ENCODE data around the gene MED13L. TPM values are rescaled to one million over a fixed set of nuclear protein-coding genes. Genes with fewer than 3 reads are reported as not detected.

The MED13L gene
- polyA plus RNA-seq, 1 donor (not counting 4 experiments of a cell fraction or from before 2014, with no cell fraction given), result 31.7 TPM

GRCh38 chr12:116213014-116213413 lies 64.5 kb downstream of the MED13L start:
- DNase-seq (ENCODE audit: low read depth, low spot score) (no peak), FAIRE-seq (no peak)
- dilution Hi-C loops (cut with MboI; ENCODE audit: extremely low pct_ligation_motif_present, low sequenced_read_pairs), result no loop called here
- H3K36me3 ChIP-seq (ENCODE audit: control insufficient read depth in 2 of 2, extremely low read depth in 1 of 2, insufficient read depth in 2 of 2, low read length in 2 of 2), result no peaks in the 10 kb centered on the region
- no peaks in the 10 kb centered on the region for H3K4me1 ChIP-seq (ENCODE audit: control insufficient read depth, extremely low read depth, insufficient read depth, low read length)
- no peak overlapping the region for H3K4me2 ChIP-seq (ENCODE audit: control insufficient read depth, extremely low read depth, insufficient read depth, low read depth, low read length)
- peaks cover 94% of the 10 kb centered on the region for H3K79me2 ChIP-seq (ENCODE audit: control insufficient read depth, insufficient read depth, low read length)
- H3K27ac ChIP-seq (ENCODE audit: control insufficient read depth, insufficient read depth, low read length), result no peak overlapping the region
- H4K20me1 ChIP-seq (ENCODE audit: control insufficient read depth, extremely low read depth, insufficient read depth, low read length), result peaks cover 7% of the 10 kb centered on the region
- no peak overlapping the region for H3K9ac ChIP-seq (ENCODE audit: control insufficient read depth, extremely low read depth, insufficient read depth, low read length)
- TF ChIP-seq EZH2 (IDR thresholded peaks at IDR 0.05; ENCODE audit: low read length) (no peak), CTCF (optimal IDR thresholded peaks at IDR 0.05 in 1 of 3, IDR thresholded peaks at IDR 0.05 in 1 of 3, conservative IDR thresholded peaks at IDR 0.05 in 1 of 3; ENCODE audit: extremely low read depth in 1 of 3, insufficient read depth in 2 of 3, low read length in 3 of 3) (no peak)
- no peaks in the 10 kb centered on the region for H3K27me3 ChIP-seq (ENCODE audit: control insufficient read depth, extremely low read depth, insufficient read depth, low read length)
- H3K9me3 ChIP-seq (ENCODE audit: control insufficient read depth, low read depth, low read length), result no peaks in the 10 kb centered on the region
- H3K9me1 ChIP-seq (ENCODE audit: control insufficient read depth, extremely low read depth, insufficient read depth, low read length), result peaks cover 3% of the 10 kb centered on the region
- H3K4me3 ChIP-seq (ENCODE audit: control insufficient read depth in 2 of 3, extremely low read depth in 1 of 3, insufficient read depth in 2 of 3, low read depth in 1 of 3, low read length in 3 of 3), result no peak overlapping the region
- no peak overlapping the region for H2AFZ ChIP-seq (ENCODE audit: control insufficient read depth, low read length)

- H4K20me1 ChIP-seq (ENCODE audit: control insufficient read depth, extremely low read depth, insufficient read depth, low read length), result peaks cover 12% of the 10 kb centered on the region
- dilution Hi-C loops (cut with MboI; ENCODE audit: extremely low pct_ligation_motif_present, low sequenced_read_pairs), result no loop called here
- H3K27ac ChIP-seq (ENCODE audit: control insufficient read depth, insufficient read depth, low read length), result no peak overlapping the region
These were observed 66.7 kb downstream of the MED13L start for GRCh38 chr12:116210762-116211161.

More at GRCh38 chr12:116210762-116211161, 66.7 kb downstream of the MED13L start:
- no peak for FAIRE-seq
- H3K4me2 ChIP-seq (ENCODE audit: control insufficient read depth, extremely low read depth, insufficient read depth, low read depth, low read length), result no peak overlapping the region
- no peak overlapping the region for H3K4me3 ChIP-seq (ENCODE audit: control insufficient read depth in 2 of 3, extremely low read depth in 1 of 3, insufficient read depth in 2 of 3, low read depth in 1 of 3, low read length in 3 of 3)
- H3K9me1 ChIP-seq (ENCODE audit: control insufficient read depth, extremely low read depth, insufficient read depth, low read length), result peaks cover 3% of the 10 kb centered on the region
- no peaks in the 10 kb centered on the region for H3K36me3 ChIP-seq (ENCODE audit: control insufficient read depth in 2 of 2, extremely low read depth in 1 of 2, insufficient read depth in 2 of 2, low read length in 2 of 2)
- H3K9me3 ChIP-seq (ENCODE audit: control insufficient read depth, low read depth, low read length), result no peaks in the 10 kb centered on the region
- no peak for DNase-seq (ENCODE audit: low read depth, low spot score)
- H3K79me2 ChIP-seq (ENCODE audit: control insufficient read depth, insufficient read depth, low read length), result peaks cover 92% of the 10 kb centered on the region
- TF ChIP-seq CTCF (optimal IDR thresholded peaks at IDR 0.05 in 1 of 3, IDR thresholded peaks at IDR 0.05 in 1 of 3, conservative IDR thresholded peaks at IDR 0.05 in 1 of 3; ENCODE audit: extremely low read depth in 1 of 3, insufficient read depth in 2 of 3, low read length in 3 of 3) (no peak), EZH2 (IDR thresholded peaks at IDR 0.05; ENCODE audit: low read length) (no peak)
- no peak overlapping the region for H2AFZ ChIP-seq (ENCODE audit: control insufficient read depth, low read length)
- no peaks in the 10 kb centered on the region for H3K27me3 ChIP-seq (ENCODE audit: control insufficient read depth, extremely low read depth, insufficient read depth, low read length)
- no peak overlapping the region for H3K9ac ChIP-seq (ENCODE audit: control insufficient read depth, extremely low read depth, insufficient read depth, low read length)
- H3K4me1 ChIP-seq (ENCODE audit: control insufficient read depth, extremely low read depth, insufficient read depth, low read length), result no peaks in the 10 kb centered on the region

All from keratinocyte (primary cell).